Fibroblast of pulmonary artery (primary cell): ENCODE data around the gene PRKACA.

Experiments
- DNase-seq: peaks from one replicate; pipeline ENCODE4 v3.0.0-alpha.2; 2010; ENCODE audit warnings: low read depth
- H3K4me3 ChIP-seq: replicated peaks from 2 replicates; pipeline ENCODE4 v1.5.1; 2011; ENCODE audit warnings: low read depth, mild to moderate bottlenecking, control low read depth, low read length, moderate library complexity
- TF ChIP-seq, protein P1 (sequence below): IDR thresholded peaks from 2 replicates; pipeline ENCODE4 v1.5.1; 2011; ENCODE audit warnings: mild to moderate bottlenecking, control low read depth, low read length, inconsistent platforms; ENCODE audit errors: missing control alignments

PRKACA gene

DNA sequence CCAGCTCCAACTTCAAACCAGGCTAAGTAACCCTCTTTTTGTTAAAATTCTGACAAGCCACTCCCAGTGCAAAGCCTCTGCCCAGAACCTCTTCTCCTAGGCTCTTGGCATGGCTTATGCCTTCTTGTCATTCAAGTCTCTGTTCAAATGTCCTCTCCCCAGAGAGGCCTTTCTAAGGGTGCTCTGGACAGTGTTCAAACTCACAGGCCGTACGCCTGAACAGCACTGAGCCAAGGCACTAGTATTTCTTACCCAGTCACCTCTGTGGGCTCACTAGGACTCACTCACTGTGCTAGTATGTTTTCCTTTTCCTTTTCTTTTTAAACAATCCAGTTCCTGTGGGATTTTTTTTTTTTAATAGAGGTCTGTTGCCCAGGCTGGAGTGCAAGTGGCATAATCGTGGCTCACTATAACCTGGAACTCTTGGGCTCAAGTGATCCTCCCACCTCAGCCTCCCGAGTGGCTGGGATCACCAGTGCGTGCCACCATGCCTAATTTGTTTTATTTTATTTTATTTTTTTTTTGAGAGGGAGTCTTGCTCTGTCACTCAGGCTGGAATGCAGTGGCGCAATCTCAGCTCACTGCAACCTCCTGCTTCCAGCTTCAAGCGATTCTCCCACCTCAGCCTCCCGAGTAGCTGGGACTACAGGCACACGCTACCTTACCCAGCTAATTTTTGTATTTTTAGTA, 21.2 kb upstream of the PRKACA start:
- no peak overlapping the region for H3K4me3 ChIP-seq
- peak; percentile 47 for DNase-seq
- TF ChIP-seq, protein P1, sequence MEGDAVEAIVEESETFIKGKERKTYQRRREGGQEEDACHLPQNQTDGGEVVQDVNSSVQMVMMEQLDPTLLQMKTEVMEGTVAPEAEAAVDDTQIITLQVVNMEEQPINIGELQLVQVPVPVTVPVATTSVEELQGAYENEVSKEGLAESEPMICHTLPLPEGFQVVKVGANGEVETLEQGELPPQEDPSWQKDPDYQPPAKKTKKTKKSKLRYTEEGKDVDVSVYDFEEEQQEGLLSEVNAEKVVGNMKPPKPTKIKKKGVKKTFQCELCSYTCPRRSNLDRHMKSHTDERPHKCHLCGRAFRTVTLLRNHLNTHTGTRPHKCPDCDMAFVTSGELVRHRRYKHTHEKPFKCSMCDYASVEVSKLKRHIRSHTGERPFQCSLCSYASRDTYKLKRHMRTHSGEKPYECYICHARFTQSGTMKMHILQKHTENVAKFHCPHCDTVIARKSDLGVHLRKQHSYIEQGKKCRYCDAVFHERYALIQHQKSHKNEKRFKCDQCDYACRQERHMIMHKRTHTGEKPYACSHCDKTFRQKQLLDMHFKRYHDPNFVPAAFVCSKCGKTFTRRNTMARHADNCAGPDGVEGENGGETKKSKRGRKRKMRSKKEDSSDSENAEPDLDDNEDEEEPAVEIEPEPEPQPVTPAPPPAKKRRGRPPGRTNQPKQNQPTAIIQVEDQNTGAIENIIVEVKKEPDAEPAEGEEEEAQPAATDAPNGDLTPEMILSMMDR = no peak

DNA sequence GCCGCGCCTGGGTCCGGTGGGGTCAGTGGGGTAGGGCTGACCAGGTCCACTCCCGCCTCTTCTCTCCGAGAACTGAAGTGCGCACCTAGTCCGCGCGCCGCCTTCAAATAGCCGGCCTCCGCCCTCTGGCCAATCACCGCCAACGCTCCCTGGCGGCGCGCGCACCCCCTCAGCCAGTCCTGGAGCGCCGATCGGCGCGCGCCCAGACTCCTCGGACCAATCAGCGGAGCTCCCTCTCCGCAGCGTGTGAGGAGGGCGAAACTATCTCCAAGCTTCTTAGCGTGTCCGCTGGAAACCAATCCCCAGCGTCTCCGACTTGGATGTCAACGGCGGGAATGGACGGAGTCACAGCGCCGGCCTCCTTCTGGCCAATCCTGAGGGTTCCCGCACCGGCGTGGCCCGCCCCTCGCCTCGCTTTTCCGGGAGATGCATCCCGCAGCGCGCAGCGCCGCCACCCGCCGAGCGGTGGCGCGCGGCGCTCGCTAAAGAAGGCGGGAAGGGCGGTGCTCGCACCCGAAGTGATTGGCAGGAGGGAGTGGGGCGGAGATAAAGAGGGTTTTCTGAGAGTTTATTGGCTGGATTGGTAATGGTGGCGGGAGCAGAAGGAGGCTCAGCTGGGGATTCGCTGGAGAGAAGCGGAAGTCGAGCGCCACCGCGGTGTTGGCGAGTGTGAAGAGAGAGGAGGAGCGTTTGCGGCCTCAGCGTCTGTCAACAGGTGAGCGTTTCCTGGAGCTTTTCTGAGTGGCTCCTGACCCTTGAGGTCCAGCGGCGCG, 19.1 kb upstream of the PRKACA start, which contains the start of gene ASF1B:
ASF1B (minus strand) TSS at position 81 of the 773 bp plus-strand sequence. CDS start 133 bp downstream, outside the sequence.
- DNase-seq = peak; percentile 100
- H3K4me3 ChIP-seq = peak within 1 kb of the TSS; percentile 75
- TF ChIP-seq, protein P1 = peak; percentile 43

DNA sequence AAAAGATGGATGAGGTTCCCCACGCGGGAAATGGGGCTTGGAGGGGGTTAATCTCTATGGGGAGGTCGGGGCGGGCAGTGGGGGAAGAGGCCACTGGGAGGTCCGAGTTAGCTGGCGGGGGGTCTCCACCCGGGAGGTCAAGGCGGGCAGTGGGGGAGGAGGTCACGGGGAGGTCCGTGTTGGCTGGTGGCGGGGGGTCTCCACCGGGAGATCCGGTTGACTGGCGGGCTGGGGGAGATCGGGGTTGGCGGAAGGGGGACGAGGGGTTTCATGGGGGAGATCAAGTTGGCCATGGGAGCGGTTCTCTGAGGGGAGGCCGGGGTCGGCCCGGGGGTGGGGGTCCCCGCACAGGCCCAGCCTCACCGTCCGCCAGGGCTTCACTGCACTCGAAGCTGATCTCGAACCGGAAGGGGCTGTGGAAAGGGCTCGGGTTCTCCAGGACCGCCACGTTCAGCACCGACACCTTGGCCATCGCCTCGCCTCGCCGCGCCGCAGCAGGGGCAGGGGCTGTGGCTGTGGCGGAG, 18.5 kb upstream of the PRKACA start:
- TF ChIP-seq, protein P1 = no peak

DNA sequence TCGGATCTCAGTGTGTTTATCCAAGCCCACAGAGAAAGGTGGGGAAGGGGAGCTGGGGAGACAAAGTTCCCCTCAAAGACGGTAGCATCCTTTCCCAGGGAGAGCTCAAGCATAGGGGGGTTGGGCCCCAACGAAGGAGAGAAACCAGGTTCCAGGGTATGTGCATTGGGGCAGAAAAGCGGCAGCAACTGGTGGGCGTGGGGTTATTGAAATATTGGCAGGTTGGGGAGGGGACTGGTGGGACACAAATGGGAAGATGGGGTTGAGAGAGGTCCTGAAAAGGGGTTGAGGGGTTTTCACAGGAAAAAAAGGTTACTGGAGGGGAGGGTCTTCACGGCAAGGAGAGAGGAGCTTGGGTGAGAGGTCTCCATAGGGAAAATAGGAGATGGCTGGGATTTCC, 17.8 kb upstream of the PRKACA start:
- no peak for DNase-seq
- H3K4me3 ChIP-seq = peak overlapping the region; percentile 75
- TF ChIP-seq, protein P1 = no peak

More for the DNA sequence above, 18.5 kb upstream of the PRKACA start:
- DNase-seq = no peak
- peak overlapping the region; percentile 75 for H3K4me3 ChIP-seq

DNA sequence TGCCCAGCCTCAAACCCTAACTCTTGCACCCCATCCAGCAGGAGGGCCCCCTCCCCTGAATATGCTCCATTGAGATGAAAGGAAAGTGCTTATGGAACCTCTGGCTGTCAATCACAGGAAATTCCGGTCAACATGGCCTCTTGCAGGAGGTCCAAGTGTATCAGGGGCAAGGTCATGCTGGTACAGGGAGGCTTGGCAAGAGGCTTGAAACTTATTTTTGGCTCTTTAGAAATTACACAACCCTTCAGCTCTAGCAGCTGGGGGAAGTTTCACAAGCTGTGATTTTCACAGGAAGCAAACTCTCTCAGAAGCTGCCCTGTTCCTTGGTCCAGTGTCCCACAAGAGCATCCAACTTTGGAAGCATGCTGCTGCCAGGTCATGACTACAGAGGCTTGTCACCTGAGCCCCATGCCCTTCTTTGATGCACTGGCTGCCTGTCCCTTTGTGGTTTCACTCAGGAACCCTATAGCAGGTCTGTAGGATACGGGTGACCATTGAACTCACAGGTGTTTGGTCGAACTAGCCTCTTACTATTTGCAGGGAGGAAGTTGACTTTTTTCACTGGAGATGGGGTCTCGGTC, 10.5 kb upstream of the PRKACA start:
- TF ChIP-seq, protein P1 = no peak
- peak; percentile 61 for DNase-seq
- no peak overlapping the region for H3K4me3 ChIP-seq

DNA sequence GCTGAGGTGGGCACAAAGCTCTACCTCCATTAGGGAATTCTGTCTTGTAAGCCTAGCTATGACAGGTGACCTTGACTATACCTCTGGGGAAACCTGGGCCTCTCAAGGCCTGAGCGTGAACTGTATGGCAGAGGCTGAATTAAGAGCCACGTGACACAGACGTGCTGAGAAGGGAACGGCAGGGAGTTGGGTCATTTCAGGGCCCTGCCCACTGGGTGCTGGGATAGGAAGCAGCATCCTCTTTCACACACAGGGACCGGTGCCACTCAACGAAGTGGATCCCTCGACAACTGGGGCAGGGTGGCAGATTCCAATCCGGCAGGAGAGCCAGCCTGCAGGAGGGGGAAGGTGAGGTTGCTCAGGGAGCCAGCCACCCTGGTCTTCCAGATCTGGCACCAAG, 9.6 kb upstream of the PRKACA start:
- no peak overlapping the region for H3K4me3 ChIP-seq
- no peak for DNase-seq
- TF ChIP-seq, protein P1 = no peak
